IPS DF 6.9 (cell line): ENCODE data around the gene PIP4K2A.

Experiments
- DNase-seq: peaks from one replicate; pipeline ENCODE4 v3.0.0-alpha.2; 2013; ENCODE audit warnings: low read depth, low spot score
- H3K27ac ChIP-seq: one replicate; pipeline ENCODE4 v1.5.1; 2013; ENCODE audit warnings: low read length, control low read depth
- H3K27me3 ChIP-seq: 2 replicates; pipeline ENCODE4 v1.6.1; 2013; ENCODE audit warnings: mild to moderate bottlenecking, low read length; ENCODE audit not compliant: control insufficient read depth, insufficient read depth
- H3K36me3 ChIP-seq: 2 replicates; pipeline ENCODE4 v1.6.1; 2013; ENCODE audit warnings: low read length; ENCODE audit not compliant: control insufficient read depth, insufficient read depth
- H3K4me1 ChIP-seq: 2 replicates; pipeline ENCODE4 v1.6.1; 2013; ENCODE audit warnings: low read length; ENCODE audit not compliant: control insufficient read depth, insufficient read depth
- H3K4me3 ChIP-seq: 2 replicates; pipeline ENCODE4 v1.5.1; 2013; ENCODE audit warnings: mild to moderate bottlenecking, low read length
- H3K9me3 ChIP-seq: 2 replicates; pipeline ENCODE4 v1.6.1; 2013; ENCODE audit warnings: low read length, inconsistent platforms; ENCODE audit not compliant: control insufficient read depth, insufficient read depth
- WGBS: extraction: QIAGEN DNeasy Blood & Tissue Kit; methylation state at CpG from one replicate; pipeline ENCODE4 v1.1.7; 2013; ENCODE audit warnings: mixed read lengths, missing lambda C conversion rate; ENCODE audit not compliant: insufficient read length, insufficient coverage; 5-methylcytosine and 5-hydroxymethylcytosine counted together

The PIP4K2A gene

DNA sequence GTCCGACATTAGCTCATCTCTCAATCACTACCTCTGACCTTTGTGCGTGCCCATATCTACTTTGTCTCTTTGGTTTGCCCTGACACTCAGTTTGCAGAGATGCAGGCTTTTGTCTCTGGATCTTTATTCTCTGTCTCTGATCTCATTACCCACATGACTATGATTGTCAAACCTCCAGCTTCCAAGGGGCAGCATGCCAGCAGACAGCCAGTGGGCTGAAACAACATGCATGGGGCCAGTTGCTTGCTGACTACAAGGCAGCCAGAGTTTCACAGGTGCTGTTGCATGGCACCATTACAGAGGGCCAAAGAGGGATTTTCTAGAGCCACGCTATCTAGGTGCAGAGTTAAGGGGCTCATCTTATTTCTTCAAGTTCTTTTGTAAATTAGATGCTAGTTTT, 222.9 kb downstream of the PIP4K2A start:
- no peaks in the 10 kb centered on the region for H3K27me3 ChIP-seq
- no peak overlapping the region for H3K27ac ChIP-seq
- no peaks in the 10 kb centered on the region for H3K4me1 ChIP-seq
- DNase-seq, result no peak
- H3K9me3 ChIP-seq, result no peaks in the 10 kb centered on the region
- no peaks in the 10 kb centered on the region for H3K36me3 ChIP-seq
- H3K4me3 ChIP-seq, result no peak overlapping the region
- WGBS, result no CpG with 5 or more reads among the region's 3 CpGs

DNA sequence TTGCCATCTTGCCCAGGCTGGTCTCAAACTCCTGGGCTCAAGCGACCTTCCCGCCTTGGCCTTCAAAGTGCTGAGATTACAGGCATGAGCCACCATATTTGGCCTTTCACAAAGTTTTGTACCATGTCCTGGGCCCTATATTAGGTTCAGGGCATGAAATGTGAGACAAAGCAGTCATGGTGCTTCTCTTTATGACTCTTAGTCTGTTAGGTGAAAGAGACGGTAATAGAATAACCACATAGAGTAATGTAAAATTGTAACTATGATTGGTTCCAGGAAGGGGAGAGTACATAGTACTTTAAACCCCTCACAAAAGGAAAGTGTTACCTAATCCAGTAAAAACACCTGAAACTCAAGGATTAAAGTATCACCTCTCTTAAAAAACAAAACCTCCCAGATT, 224.4 kb downstream of the PIP4K2A start:
- no peak for DNase-seq
- no peaks in the 10 kb centered on the region for H3K9me3 ChIP-seq
- H3K36me3 ChIP-seq, result no peaks in the 10 kb centered on the region
- H3K4me3 ChIP-seq, result no peak overlapping the region
- no CpG with 5 or more reads among the region's 3 CpGs for WGBS
- H3K27ac ChIP-seq, result no peak overlapping the region
- no peaks in the 10 kb centered on the region for H3K27me3 ChIP-seq
- H3K4me1 ChIP-seq, result no peaks in the 10 kb centered on the region

DNA sequence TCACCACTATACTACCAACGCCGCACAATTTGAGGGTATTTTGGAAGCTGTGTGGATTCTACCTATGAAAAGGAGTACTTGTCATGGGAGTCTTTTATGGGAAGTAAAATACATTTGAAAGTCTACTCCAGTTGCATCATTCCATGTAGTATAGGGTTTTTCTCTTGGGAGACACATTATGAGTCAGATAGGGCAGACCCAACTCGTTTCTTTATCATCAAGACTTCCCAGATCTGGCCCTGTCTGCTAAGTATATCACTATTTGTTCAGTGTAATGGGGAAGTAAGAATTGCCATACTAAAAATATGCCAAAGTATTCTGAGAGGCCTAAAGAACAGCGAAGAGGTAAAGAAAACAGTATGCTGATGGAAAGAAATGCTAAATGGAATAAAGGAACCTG, 224.9 kb downstream of the PIP4K2A start:
- Histone ChIP-seq H3K36me3 (no peaks in the 10 kb centered on the region), H3K9me3 (no peaks in the 10 kb centered on the region), H3K27ac (no peak overlapping the region), H3K4me3 (no peak overlapping the region), H3K27me3 (no peaks in the 10 kb centered on the region), H3K4me1 (no peaks in the 10 kb centered on the region)
- no CpG with 5 or more reads among the region's 4 CpGs for WGBS
- no peak for DNase-seq

DNA sequence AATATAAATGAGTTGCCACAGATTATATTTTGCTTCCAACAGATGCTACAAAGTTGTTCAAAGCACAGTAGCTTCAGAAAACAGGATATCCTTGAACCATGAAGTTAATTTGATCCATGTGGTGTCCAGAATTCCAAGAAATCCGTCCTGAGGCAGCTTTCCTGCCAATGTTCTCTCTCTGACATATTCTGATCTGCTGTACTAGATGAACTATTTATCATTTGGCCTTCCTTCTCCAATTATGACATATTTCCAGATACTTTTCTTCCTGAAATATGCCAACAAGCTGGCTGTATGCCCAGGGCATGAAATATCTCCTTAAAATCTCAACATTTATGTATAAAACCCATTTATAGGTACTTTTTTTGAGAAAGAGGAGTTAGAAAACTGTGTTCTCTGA, 227.9 kb downstream of the PIP4K2A start:
- Histone ChIP-seq H3K27ac (no peak overlapping the region), H3K27me3 (no peaks in the 10 kb centered on the region), H3K4me1 (no peaks in the 10 kb centered on the region), H3K4me3 (no peak overlapping the region), H3K9me3 (no peaks in the 10 kb centered on the region), H3K36me3 (no peaks in the 10 kb centered on the region)
- WGBS, result no CpG with 5 or more reads among the region's 1 CpG
- DNase-seq, result no peak
